CD4-positive, alpha-beta memory T cell (primary cell): ENCODE measurements around the gene OSBP2. TPM values are rescaled to one million over a fixed set of nuclear protein-coding genes. Genes with fewer than 3 reads are reported as not detected.
A peak's percentile ranks its signal among the peaks of the same experiment; 100 is the strongest.

Experiments used
- CTCF ChIA-PET: fragments of 350-600 bp; sonication (Branson Sonifier 250); formaldehyde crosslinking; loops from one replicate; lab custom pipeline; 2021; ENCODE audit warnings: inconsistent platforms; ENCODE audit not compliant: partially characterized antibody; lab: Charles Lee
- POLR2A ChIA-PET: fragments of 350-600 bp; sonication (Branson Sonifier 250); formaldehyde crosslinking; loops from one replicate; lab custom pipeline; 2021; ENCODE audit not compliant: partially characterized antibody; lab: Charles Lee
- DNase-seq, 5 donors: peaks; one replicate each; pipeline versions ENCODE4 v3.0.0 to v3.0.0-alpha.2; 2020 to 2022; ENCODE audit warnings: mixed read lengths in 1 of 5
- H3K27ac ChIP-seq: one replicate; pipeline ENCODE4 v1.7.0; 2013; ENCODE audit warnings: low read depth, low read length
- H3K27me3 ChIP-seq: 2 replicates; pipeline ENCODE4 v1.7.0; 2013; ENCODE audit warnings: mild to moderate bottlenecking, low read length, moderate library complexity; ENCODE audit not compliant: insufficient read depth
- H3K36me3 ChIP-seq: 2 replicates; pipeline ENCODE4 v1.7.0; 2013; ENCODE audit warnings: mild to moderate bottlenecking, low read length, moderate library complexity; ENCODE audit not compliant: insufficient read depth
- H3K4me1 ChIP-seq: 2 replicates; pipeline ENCODE4 v1.7.0; 2013; ENCODE audit warnings: mild to moderate bottlenecking, low read length, moderate library complexity; ENCODE audit not compliant: insufficient read depth
- H3K4me3 ChIP-seq, 2 donors: one replicate each; pipeline ENCODE4 v1.7.0; 2013; ENCODE audit warnings: low read length in 2 of 2, mild to moderate bottlenecking in 1 of 2
- H3K9me3 ChIP-seq, 2 donors: one replicate each; pipeline ENCODE4 v1.7.0; 2013; ENCODE audit warnings: low read length in 2 of 2, control low read depth in 1 of 2; ENCODE audit not compliant: control insufficient read depth in 1 of 2
- H3K27ac Mint-ChIP-seq, 7 donors: one replicate each; pipeline ENCODE4 v1.8.0; 2020 to 2021; ENCODE audit warnings: mixed read lengths in 7 of 7, mild to moderate bottlenecking in 6 of 7, inconsistent platforms in 3 of 7, moderate library complexity in 3 of 7
- H3K27me3 Mint-ChIP-seq, 2 donors: one replicate each; pipeline ENCODE4 v1.8.0; 2020 to 2021; ENCODE audit warnings: mixed read lengths in 2 of 2
- H3K36me3 Mint-ChIP-seq, 2 donors: one replicate each; pipeline ENCODE4 v1.8.0; 2020 to 2021; ENCODE audit warnings: mixed read lengths in 2 of 2, inconsistent platforms in 1 of 2, mild to moderate bottlenecking in 1 of 2
- H3K4me1 Mint-ChIP-seq, 4 donors: one replicate each; pipeline ENCODE4 v1.8.0; 2020 to 2021; ENCODE audit warnings: mixed read lengths in 4 of 4, mild to moderate bottlenecking in 1 of 4
- H3K4me3 Mint-ChIP-seq, 8 donors: one replicate each; pipeline ENCODE4 v1.8.0; 2020 to 2021; ENCODE audit warnings: mixed read lengths in 8 of 8, mild to moderate bottlenecking in 7 of 8, moderate library complexity in 6 of 8, inconsistent platforms in 3 of 8
- H3K9me3 Mint-ChIP-seq, 8 donors: one replicate each; pipeline ENCODE4 v1.8.0; 2020 to 2021; ENCODE audit warnings: mixed read lengths in 8 of 8, mild to moderate bottlenecking in 5 of 8, inconsistent platforms in 3 of 8, moderate library complexity in 1 of 8
- intact Hi-C: fragments of 100-400 bp; cut with micrococcal nuclease; formaldehyde crosslinking; loops from one replicate; pipeline ENCODE4 v1.15.1; 2023
- polyA plus RNA-seq, 2 donors: library from polyadenylated mRNA; unstranded; fragments of 300-500 nt; fragmentation: Illumina TruSeq; gene quantifications; one replicate each; pipeline ENCODE4 v1.2.3, GENCODE V29; 2021
- total RNA-seq, 2 experiments: library from RNA; stranded (reverse); gene quantifications; one replicate each; pipeline ENCODE4 v1.2.3, GENCODE V29; 2021

The OSBP2 gene
- total and polyA plus RNA-seq, 4 experiments from 2014 or later: 0.39 to 1.3 (median 0.74) TPM

DNA sequence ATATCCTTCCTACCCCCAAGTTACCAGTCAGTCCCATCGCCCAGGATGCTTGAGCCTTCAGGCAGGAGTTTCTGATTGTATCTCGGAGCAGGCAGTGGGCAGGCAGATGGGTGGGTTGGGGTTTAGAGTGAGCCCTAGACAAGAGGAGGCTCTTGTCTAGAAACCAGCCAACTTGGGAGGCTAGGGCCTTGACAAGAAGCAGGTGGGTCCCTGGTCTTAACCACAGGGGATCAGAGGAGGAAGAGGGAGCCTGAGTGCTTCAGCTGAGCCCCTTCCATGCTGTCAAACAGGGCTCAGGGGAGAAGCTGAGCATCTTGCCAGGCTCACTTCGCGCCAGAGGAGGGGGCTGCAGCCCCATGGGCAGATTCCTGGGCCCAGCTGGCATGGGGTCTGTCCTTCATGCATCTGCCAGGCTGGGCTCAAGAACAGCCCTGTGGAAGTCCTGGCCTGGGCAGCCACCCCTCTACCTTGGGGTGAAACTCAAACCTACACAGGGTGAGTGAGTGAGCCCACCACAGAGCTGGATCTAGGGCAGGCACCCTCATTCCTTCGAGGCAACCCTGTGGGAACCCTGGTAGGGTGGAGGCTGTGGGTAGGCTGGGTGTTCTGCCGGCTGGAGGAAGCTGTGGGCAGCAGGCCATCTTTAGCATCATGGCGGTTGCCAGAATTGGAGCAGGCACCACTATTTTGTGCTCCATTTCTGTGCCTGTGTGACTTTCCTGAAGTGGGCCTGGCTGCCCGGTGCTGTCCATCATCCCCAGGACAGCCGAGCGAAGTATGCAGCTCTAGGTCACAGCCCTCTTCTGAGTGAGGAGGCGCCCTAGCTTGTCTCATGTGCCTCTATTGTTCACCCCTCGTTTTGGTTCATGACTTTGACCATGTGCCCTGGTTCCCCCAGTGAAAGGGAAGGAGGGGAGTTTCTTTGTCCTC lies 165.8 kb downstream of the OSBP2 start:
- H3K4me1 ChIP-seq: no peaks in the 10 kb centered on the region
- H3K27me3 Mint-ChIP-seq: no peaks in the 10 kb centered on the region
- POLR2A ChIA-PET: no interaction called here
- peaks cover 0 to 3% (median 0%) of the 10 kb centered on the region in 8 donors for H3K9me3 Mint-ChIP-seq
- peak overlapping the region in 1 of 7 donors; percentile 48 for H3K27ac Mint-ChIP-seq
- no peak for DNase-seq
- intact Hi-C loops: no loop called here
- CTCF ChIA-PET: no interaction called here
- no peak overlapping the region for H3K27ac ChIP-seq
- no peaks in the 10 kb centered on the region for H3K4me1 Mint-ChIP-seq
- H3K36me3 ChIP-seq: no peaks in the 10 kb centered on the region
- H3K4me3 Mint-ChIP-seq: no peak overlapping the region
- H3K27me3 ChIP-seq: no peaks in the 10 kb centered on the region
- no peaks in the 10 kb centered on the region for H3K36me3 Mint-ChIP-seq
- no peaks in the 10 kb centered on the region for H3K9me3 ChIP-seq
- no peak overlapping the region for H3K4me3 ChIP-seq

DNA sequence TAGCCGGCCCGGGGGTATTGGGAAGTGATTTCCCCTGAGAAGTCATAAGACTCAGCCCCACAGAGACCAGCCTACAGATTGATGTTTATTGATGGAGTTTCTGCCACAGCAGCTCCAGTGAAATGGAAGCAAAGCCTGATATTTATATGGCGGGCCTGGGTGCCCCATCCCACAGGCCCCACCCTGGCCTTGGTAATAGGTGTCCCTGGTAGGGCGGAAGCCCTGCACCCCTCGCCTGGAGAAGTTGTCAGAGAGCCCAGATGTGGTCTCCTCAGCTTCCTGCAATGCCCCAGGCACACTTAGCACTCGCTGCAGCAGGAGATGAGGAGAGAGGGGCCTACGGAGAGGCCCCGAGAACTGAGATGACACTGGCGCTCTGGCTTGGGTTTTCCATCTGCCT lies 166.5 kb downstream of the OSBP2 start:
- no peaks in the 10 kb centered on the region for H3K9me3 ChIP-seq
- H3K4me3 ChIP-seq: no peak overlapping the region
- Mint-ChIP-seq H3K9me3 (peaks cover 0 to 3% (median 0%) of the 10 kb centered on the region in 8 donors), H3K4me3 (no peak overlapping the region), H3K27me3 (no peaks in the 10 kb centered on the region), H3K27ac (peak overlapping the region in 1 of 7 donors; percentile 48), H3K4me1 (no peaks in the 10 kb centered on the region), H3K36me3 (no peaks in the 10 kb centered on the region)
- DNase-seq: no peak
- H3K27ac ChIP-seq: no peak overlapping the region
- CTCF ChIA-PET: no interaction called here
- POLR2A ChIA-PET: no interaction called here
- no peaks in the 10 kb centered on the region for H3K36me3 ChIP-seq
- H3K27me3 ChIP-seq: no peaks in the 10 kb centered on the region
- intact Hi-C loops: no loop called here
- H3K4me1 ChIP-seq: no peaks in the 10 kb centered on the region

DNA sequence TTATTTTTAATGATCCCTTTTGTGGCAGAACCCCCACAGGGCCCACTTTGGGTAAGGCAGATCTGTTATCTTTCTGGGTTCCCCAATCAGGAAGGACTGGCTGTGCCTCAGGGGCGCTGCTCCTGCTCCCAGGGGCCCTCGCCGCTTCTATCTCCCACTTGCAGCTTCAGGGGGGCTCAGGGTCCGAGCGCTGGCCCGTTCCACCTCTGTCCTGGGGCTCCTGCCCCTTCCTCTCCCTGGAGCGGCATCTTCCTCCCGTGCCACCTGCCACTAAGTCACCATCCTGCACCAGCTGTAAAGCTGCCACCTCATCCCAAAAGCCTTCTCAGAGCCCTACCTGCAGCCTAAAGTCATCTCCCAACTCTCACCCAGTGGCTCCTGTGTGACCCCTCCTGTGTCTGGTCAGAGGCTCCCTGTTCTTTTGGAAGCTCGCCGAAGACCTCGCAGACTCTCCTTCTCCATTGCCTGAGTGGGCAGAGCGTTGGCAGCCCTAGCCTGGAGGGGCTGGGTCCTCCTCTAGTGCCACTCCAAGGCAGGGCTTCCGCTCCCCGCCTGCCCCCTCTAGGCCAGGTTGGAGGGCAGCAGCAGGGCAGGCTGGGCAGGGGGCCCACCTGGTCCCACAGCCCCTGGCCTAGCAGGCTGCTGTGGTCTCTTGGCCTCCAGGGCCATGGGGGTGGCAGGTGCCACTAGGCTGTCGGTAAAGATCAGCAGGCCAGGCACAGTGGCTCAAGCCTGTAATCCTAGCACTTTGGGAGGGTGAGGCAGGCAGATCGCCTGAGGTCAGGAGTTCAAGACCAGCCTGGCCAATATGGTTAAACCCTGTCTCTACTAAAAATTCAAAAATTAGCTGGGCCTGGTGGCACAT lies 167.2 kb downstream of the OSBP2 start:
- DNase-seq: no peak
- no peak overlapping the region for H3K27ac Mint-ChIP-seq

DNA sequence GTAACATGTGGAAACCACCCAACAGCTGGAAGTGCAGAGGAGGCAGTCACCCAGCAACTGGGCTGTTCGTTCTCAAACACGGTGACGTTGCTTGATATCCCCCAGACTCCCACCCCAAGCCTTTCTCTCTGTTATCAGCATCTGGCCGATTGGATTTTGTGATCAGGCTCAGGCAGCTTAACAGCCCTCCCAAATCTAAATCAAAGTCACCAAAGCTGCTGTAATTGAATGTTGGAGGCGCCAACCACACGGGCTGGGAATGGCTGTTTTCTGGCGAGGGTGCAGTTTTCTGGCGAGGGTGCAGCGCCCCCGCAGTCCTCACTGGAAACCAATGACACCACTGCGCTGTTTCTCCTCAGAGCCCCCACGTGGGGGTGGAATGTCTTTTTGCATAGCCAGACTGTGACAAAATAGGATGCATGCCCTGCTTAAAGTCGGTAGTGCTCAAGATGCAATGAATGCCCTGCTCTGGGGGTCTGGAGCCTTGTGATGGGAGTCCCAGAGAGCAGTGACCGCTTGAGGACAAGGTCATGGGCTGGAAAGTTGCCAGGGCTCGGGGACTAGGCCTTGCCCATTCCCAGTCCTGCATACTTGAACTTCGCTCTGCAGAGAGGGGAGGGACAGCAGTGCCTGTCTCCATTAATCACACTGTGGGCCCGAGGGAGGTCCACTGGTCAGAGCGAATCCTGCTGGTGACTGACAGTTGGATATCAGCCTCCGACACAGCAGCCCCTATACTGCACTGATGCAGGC lies 168.6 kb downstream of the OSBP2 start:
- H3K9me3 Mint-ChIP-seq: peaks cover 0 to 1% (median 0%) of the 10 kb centered on the region in 8 donors
- H3K4me1 Mint-ChIP-seq: no peaks in the 10 kb centered on the region
- no peaks in the 10 kb centered on the region for H3K4me1 ChIP-seq
- DNase-seq: no peak
- intact Hi-C loops: no loop called here
- H3K36me3 ChIP-seq: no peaks in the 10 kb centered on the region
- H3K27ac Mint-ChIP-seq: no peak overlapping the region
- H3K4me3 Mint-ChIP-seq: no peak overlapping the region
- H3K4me3 ChIP-seq: no peak overlapping the region
- no peak overlapping the region for H3K27ac ChIP-seq
- no peaks in the 10 kb centered on the region for H3K9me3 ChIP-seq
- no peaks in the 10 kb centered on the region for H3K36me3 Mint-ChIP-seq
- H3K27me3 Mint-ChIP-seq: no peaks in the 10 kb centered on the region
- CTCF ChIA-PET: no interaction called here
- POLR2A ChIA-PET: no interaction called here
- H3K27me3 ChIP-seq: no peaks in the 10 kb centered on the region

More for the DNA sequence above, 167.2 kb downstream of the OSBP2 start:
- H3K27me3 Mint-ChIP-seq: no peaks in the 10 kb centered on the region
- H3K27me3 ChIP-seq: no peaks in the 10 kb centered on the region
- H3K4me1 ChIP-seq: no peaks in the 10 kb centered on the region
- no peak overlapping the region for H3K27ac ChIP-seq
- no peaks in the 10 kb centered on the region for H3K36me3 ChIP-seq
- H3K4me1 Mint-ChIP-seq: no peaks in the 10 kb centered on the region
- ChIA-PET POLR2A (interaction anchor here (0.7 kb wide), 1 partner anchor 254 kb away, joined by 3 read pairs; no protein-coding TSS in a partner anchor), CTCF (no interaction called here)
- no peaks in the 10 kb centered on the region for H3K9me3 ChIP-seq
- peaks cover 0 to 3% (median 0%) of the 10 kb centered on the region in 8 donors for H3K9me3 Mint-ChIP-seq
- H3K4me3 Mint-ChIP-seq: no peak overlapping the region
- no peak overlapping the region for H3K4me3 ChIP-seq
- intact Hi-C loops: no loop called here
- H3K36me3 Mint-ChIP-seq: no peaks in the 10 kb centered on the region

DNA sequence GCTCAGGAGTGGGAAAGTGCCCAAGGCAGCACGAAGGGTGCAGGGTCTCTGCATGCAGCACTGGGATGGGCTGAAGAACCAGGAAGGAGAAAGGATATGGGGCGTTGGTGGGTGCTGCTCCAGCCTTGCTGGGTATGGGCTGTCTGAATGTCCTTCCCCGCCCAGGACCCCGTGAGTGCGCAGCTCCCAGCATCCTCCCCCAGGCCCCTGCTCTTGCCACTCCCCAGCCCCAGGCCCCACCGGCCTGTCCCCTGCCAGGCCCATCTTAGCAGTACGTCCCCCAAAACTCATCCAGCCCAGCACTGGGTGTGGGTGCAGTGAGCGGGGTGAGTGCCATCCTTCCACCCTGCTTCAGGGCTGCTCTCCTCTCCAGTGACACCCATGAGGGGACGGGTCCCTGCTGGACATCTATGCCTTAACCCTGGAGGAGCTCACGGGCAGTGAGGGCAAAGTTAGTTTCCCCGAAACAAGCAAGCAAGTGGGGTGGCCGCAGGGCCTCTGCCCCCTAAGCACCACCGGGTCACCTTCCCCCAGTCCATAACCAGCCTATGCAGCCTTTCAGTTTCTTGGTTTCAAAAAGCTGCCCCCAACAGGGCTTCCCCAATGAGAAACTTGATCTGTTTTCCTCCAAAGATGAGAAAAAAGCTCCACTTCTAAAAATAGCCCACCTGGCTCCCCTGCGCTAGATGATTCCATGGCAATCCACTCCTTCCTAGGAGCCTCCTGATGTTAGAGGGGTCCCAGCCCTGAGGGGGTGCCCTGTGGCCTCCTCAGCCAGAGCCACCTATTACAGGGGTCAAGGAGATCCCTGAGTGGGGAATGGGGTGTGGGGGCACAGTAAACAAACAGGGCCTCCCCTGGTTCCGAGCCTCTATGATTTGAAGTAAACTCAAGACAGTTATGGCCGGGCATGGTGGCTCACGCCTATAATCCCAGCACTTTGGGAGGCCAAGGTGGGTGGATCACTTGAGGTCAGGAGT lies 170.1 kb downstream of the OSBP2 start:
- no peak overlapping the region for H3K27ac ChIP-seq
- POLR2A ChIA-PET: no interaction called here
- no peaks in the 10 kb centered on the region for H3K9me3 ChIP-seq
- Mint-ChIP-seq H3K4me1 (peaks cover 0 to 1% (median 0%) of the 10 kb centered on the region in 4 donors), H3K27ac (no peak overlapping the region), H3K9me3 (peaks cover 0 to under 1% (median 0%) of the 10 kb centered on the region in 8 donors), H3K4me3 (no peak overlapping the region), H3K27me3 (no peaks in the 10 kb centered on the region), H3K36me3 (no peaks in the 10 kb centered on the region)
- no peak overlapping the region for H3K4me3 ChIP-seq
- CTCF ChIA-PET: no interaction called here
- intact Hi-C loops: no loop called here
- DNase-seq: no peak
- H3K36me3 ChIP-seq: no peaks in the 10 kb centered on the region
- no peaks in the 10 kb centered on the region for H3K27me3 ChIP-seq
- H3K4me1 ChIP-seq: no peaks in the 10 kb centered on the region

DNA sequence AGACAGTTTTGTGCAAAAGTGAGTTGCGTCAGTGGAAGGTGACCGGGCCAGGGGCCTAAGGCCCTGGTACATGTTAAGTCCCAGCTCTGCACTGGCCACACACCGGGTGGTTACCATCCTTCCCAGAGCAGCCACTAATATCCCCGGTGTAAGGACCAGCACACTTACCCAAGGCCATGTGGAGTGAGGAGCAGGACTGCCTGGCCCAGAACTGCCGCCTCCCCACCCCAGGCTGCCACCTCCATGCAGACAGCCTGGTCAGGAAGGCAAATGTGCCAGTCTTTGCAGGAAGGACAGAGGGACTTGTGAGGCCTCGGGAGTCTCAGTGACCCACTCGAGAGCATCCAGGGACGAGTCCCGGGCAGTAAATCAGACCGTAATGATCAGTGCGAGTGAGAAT lies 171.0 kb downstream of the OSBP2 start:
- Mint-ChIP-seq H3K4me3 (no peak overlapping the region), H3K36me3 (no peaks in the 10 kb centered on the region), H3K4me1 (peaks cover 0 to 1% (median 0%) of the 10 kb centered on the region in 4 donors), H3K9me3 (no peaks in the 10 kb centered on the region), H3K27ac (no peak overlapping the region), H3K27me3 (no peaks in the 10 kb centered on the region)
- no peak overlapping the region for H3K4me3 ChIP-seq
- no peaks in the 10 kb centered on the region for H3K4me1 ChIP-seq
- H3K9me3 ChIP-seq: no peaks in the 10 kb centered on the region
- POLR2A ChIA-PET: no interaction called here
- H3K36me3 ChIP-seq: no peaks in the 10 kb centered on the region
- CTCF ChIA-PET: no interaction called here
- H3K27me3 ChIP-seq: no peaks in the 10 kb centered on the region
- intact Hi-C loops: no loop called here
- DNase-seq: no peak
- H3K27ac ChIP-seq: no peak overlapping the region
